ENCODE results near the gene SLC22A3. TPM values are rescaled to one million over a fixed set of nuclear protein-coding genes. Genes with fewer than 3 reads are reported as not detected.
A peak's percentile ranks its signal among the peaks of the same experiment; 100 is the strongest.
"Not testable (repeated sequence)": the region's sequence is repeated elsewhere in the genome, so short reads cannot be mapped to it uniquely, and the experiment has no call there.

The SLC22A3 gene
- total RNA-seq: not detected

- H3K36me3 Mint-ChIP-seq (ENCODE audit: low read depth): no peaks in the 10 kb centered on the region
- DNase-seq: peak; percentile 13
- POLR2A ChIA-PET: no interaction called here
- H3K9me3 Mint-ChIP-seq (ENCODE audit: low read depth): no peaks in the 10 kb centered on the region
- H3K27ac Mint-ChIP-seq: no peak within 1 kb of the TSS
- intact Hi-C loops (cut with DNase I, micrococcal nuclease): no loop called here
- peak; percentile 44 for ATAC-seq
- CTCF ChIA-PET: no interaction called here
- peaks cover 49% of the 10 kb centered on the region for H3K27me3 Mint-ChIP-seq
- H3K4me3 Mint-ChIP-seq: peak within 1 kb of the TSS; percentile 17
- H3K4me1 Mint-ChIP-seq: peaks cover 3% of the 10 kb centered on the region
Measured at GRCh38 chr6:160348223-160349019, at the start of gene SLC22A3. Gene SLC22A3 (plus strand): TSS chr6:160348378. CDS start chr6:160348420, 42 bp downstream.

- DNase-seq (no peak), ATAC-seq (no peak)
- H3K27ac Mint-ChIP-seq: no peak overlapping the region
- H3K4me1 Mint-ChIP-seq: no peaks in the 10 kb centered on the region
- no peaks in the 10 kb centered on the region for H3K36me3 Mint-ChIP-seq (ENCODE audit: low read depth)
- peaks cover 2% of the 10 kb centered on the region for H3K9me3 Mint-ChIP-seq (ENCODE audit: low read depth)
- CTCF ChIA-PET: interaction anchor here (0.6 kb wide), 1 partner anchor 449 kb away, joined by 3 read pairs; no protein-coding TSS in a partner anchor
- no peak overlapping the region for H3K4me3 Mint-ChIP-seq
- intact Hi-C loops (cut with DNase I, micrococcal nuclease): no loop called here
- POLR2A ChIA-PET: no interaction called here
- H3K27me3 Mint-ChIP-seq: peaks cover 6% of the 10 kb centered on the region
Measured at GRCh38 chr6:160299559-160299958, 48.6 kb upstream of the SLC22A3 start.

- Mint-ChIP-seq H3K36me3 (ENCODE audit: low read depth) (no peaks in the 10 kb centered on the region), H3K4me3 (no peak overlapping the region), H3K27ac (no peak overlapping the region), H3K27me3 (peaks cover 7% of the 10 kb centered on the region), H3K9me3 (ENCODE audit: low read depth) (peaks cover 2% of the 10 kb centered on the region), H3K4me1 (no peaks in the 10 kb centered on the region)
- DNase-seq: no peak
- intact Hi-C loops (cut with DNase I, micrococcal nuclease): no loop called here
- POLR2A ChIA-PET: no interaction called here
- CTCF ChIA-PET: interaction anchor here (0.6 kb wide), 1 partner anchor 449 kb away, joined by 3 read pairs; no protein-coding TSS in a partner anchor
- ATAC-seq: no peak
Measured at GRCh38 chr6:160300076-160300695, 48.0 kb upstream of the SLC22A3 start.

- no peaks in the 10 kb centered on the region for H3K36me3 Mint-ChIP-seq (ENCODE audit: low read depth)
- H3K4me1 Mint-ChIP-seq: no peaks in the 10 kb centered on the region
- H3K4me3 Mint-ChIP-seq: no peak overlapping the region
- DNase-seq (no peak), ATAC-seq (no peak)
- CTCF ChIA-PET: no interaction called here
- intact Hi-C loops (cut with DNase I, micrococcal nuclease): no loop called here
- H3K9me3 Mint-ChIP-seq (ENCODE audit: low read depth): peaks cover 2% of the 10 kb centered on the region
- POLR2A ChIA-PET: no interaction called here
- peaks cover 4% of the 10 kb centered on the region for H3K27me3 Mint-ChIP-seq
- H3K27ac Mint-ChIP-seq: no peak overlapping the region
Measured at GRCh38 chr6:160301339-160301738, 46.8 kb upstream of the SLC22A3 start.

GRCh38 chr6:160302431-160303082 is 45.6 kb upstream of the SLC22A3 start:
- H3K27me3 Mint-ChIP-seq; H3K36me3 Mint-ChIP-seq (ENCODE audit: low read depth); intact Hi-C loops (cut with DNase I, micrococcal nuclease); H3K4me3 Mint-ChIP-seq; ATAC-seq; H3K27ac Mint-ChIP-seq; H3K4me1 Mint-ChIP-seq; POLR2A ChIA-PET; DNase-seq; H3K9me3 Mint-ChIP-seq (ENCODE audit: low read depth); CTCF ChIA-PET: not testable (repeated sequence)

GRCh38 chr6:160303806-160304205 is 44.4 kb upstream of the SLC22A3 start:
- Mint-ChIP-seq H3K27me3 (peaks cover 4% of the 10 kb centered on the region), H3K36me3 (ENCODE audit: low read depth) (no peaks in the 10 kb centered on the region), H3K9me3 (ENCODE audit: low read depth) (peaks cover 2% of the 10 kb centered on the region), H3K27ac (no peak overlapping the region), H3K4me3 (no peak overlapping the region), H3K4me1 (no peaks in the 10 kb centered on the region)
- ChIA-PET CTCF (no interaction called here), POLR2A (no interaction called here)
- no peak for DNase-seq
- ATAC-seq: no peak
- intact Hi-C loops (cut with DNase I, micrococcal nuclease): no loop called here

- no peak overlapping the region for H3K4me3 Mint-ChIP-seq
- ATAC-seq (no peak), DNase-seq (no peak)
- CTCF ChIA-PET: no interaction called here
- no peak overlapping the region for H3K27ac Mint-ChIP-seq
- peaks cover 12% of the 10 kb centered on the region for H3K9me3 Mint-ChIP-seq (ENCODE audit: low read depth)
- intact Hi-C loops (cut with DNase I, micrococcal nuclease): no loop called here
- H3K36me3 Mint-ChIP-seq (ENCODE audit: low read depth): peaks cover 2% of the 10 kb centered on the region
- no peaks in the 10 kb centered on the region for H3K4me1 Mint-ChIP-seq
- peaks cover 7% of the 10 kb centered on the region for H3K27me3 Mint-ChIP-seq
- POLR2A ChIA-PET: no interaction called here
Measured at GRCh38 chr6:160305926-160306713, 42.1 kb upstream of the SLC22A3 start.

- intact Hi-C loops (cut with DNase I, micrococcal nuclease): no loop called here
- Mint-ChIP-seq H3K4me3 (no peak overlapping the region), H3K27me3 (peaks cover 4% of the 10 kb centered on the region), H3K36me3 (ENCODE audit: low read depth) (peaks cover 4% of the 10 kb centered on the region), H3K9me3 (ENCODE audit: low read depth) (peaks cover 24% of the 10 kb centered on the region), H3K27ac (no peak overlapping the region), H3K4me1 (no peaks in the 10 kb centered on the region)
- ATAC-seq: no peak
- no peak for DNase-seq
- ChIA-PET POLR2A (no interaction called here), CTCF (no interaction called here)
Measured at GRCh38 chr6:160309718-160310117, 38.5 kb upstream of the SLC22A3 start.

- Mint-ChIP-seq H3K4me3 (no peak overlapping the region), H3K36me3 (ENCODE audit: low read depth) (peaks cover 4% of the 10 kb centered on the region), H3K4me1 (no peaks in the 10 kb centered on the region), H3K27me3 (peaks cover 8% of the 10 kb centered on the region), H3K27ac (no peak overlapping the region), H3K9me3 (ENCODE audit: low read depth) (peaks cover 24% of the 10 kb centered on the region)
- ATAC-seq (no peak), DNase-seq (no peak)
- POLR2A ChIA-PET: interaction anchor here (0.5 kb wide), 1 partner anchor 159 kb away, joined by 4 read pairs; no protein-coding TSS in a partner anchor
- intact Hi-C loops (cut with DNase I, micrococcal nuclease): no loop called here
- CTCF ChIA-PET: interaction anchor here (0.8 to 1.1 kb wide), 3 partner anchors 12 to 105 kb away, joined by 3 read pairs; no protein-coding TSS in a partner anchor
Measured at GRCh38 chr6:160312900-160313299, 35.3 kb upstream of the SLC22A3 start.

- peaks cover 18% of the 10 kb centered on the region for H3K9me3 Mint-ChIP-seq (ENCODE audit: low read depth)
- no peak overlapping the region for H3K27ac Mint-ChIP-seq
- POLR2A ChIA-PET: no interaction called here
- peaks cover 4% of the 10 kb centered on the region for H3K36me3 Mint-ChIP-seq (ENCODE audit: low read depth)
- no peak overlapping the region for H3K4me3 Mint-ChIP-seq
- ATAC-seq (no peak), DNase-seq (no peak)
- H3K27me3 Mint-ChIP-seq: peaks cover 13% of the 10 kb centered on the region
- CTCF ChIA-PET: no interaction called here
- intact Hi-C loops (cut with DNase I, micrococcal nuclease): no loop called here
- no peaks in the 10 kb centered on the region for H3K4me1 Mint-ChIP-seq
Measured at GRCh38 chr6:160315310-160315709, 32.9 kb upstream of the SLC22A3 start.

- no peaks in the 10 kb centered on the region for H3K4me1 Mint-ChIP-seq
- no peak overlapping the region for H3K27ac Mint-ChIP-seq
- ATAC-seq (no peak), DNase-seq (no peak)
- H3K4me3 Mint-ChIP-seq: no peak overlapping the region
- peaks cover under 1% of the 10 kb centered on the region for H3K36me3 Mint-ChIP-seq (ENCODE audit: low read depth)
- H3K9me3 Mint-ChIP-seq (ENCODE audit: low read depth): peaks cover 14% of the 10 kb centered on the region
- ChIA-PET POLR2A (no interaction called here), CTCF (no interaction called here)
- intact Hi-C loops (cut with DNase I, micrococcal nuclease): no loop called here
- peaks cover 10% of the 10 kb centered on the region for H3K27me3 Mint-ChIP-seq
Measured at GRCh38 chr6:160316261-160316660, 31.9 kb upstream of the SLC22A3 start.

Data from activated CD4-positive, alpha-beta T cell treated with anti-CD3 and anti-CD28 coated beads for 36 hours (primary cell).